ENCODE measurements around the gene CRABP2.

CRABP2 gene

GRCh38 chr1:156711011-156711817 is 5.8 kb upstream of the CRABP2 start:
- no peak for DNase-seq (ENCODE audit: low read depth, low spot score)
- no peak overlapping the region for H3K27ac ChIP-seq

GRCh38 chr1:156709757-156710489 is 4.5 kb upstream of the CRABP2 start:
- no peak overlapping the region for H3K27ac ChIP-seq
- DNase-seq (ENCODE audit: low read depth, low spot score): no peak

GRCh38 chr1:156709031-156709430 is 3.6 kb upstream of the CRABP2 start:
- DNase-seq (ENCODE audit: low read depth, low spot score): no peak
- no peak overlapping the region for H3K27ac ChIP-seq

GRCh38 chr1:156708218-156708661 is 2.9 kb upstream of the CRABP2 start:
- H3K27ac ChIP-seq: no peak overlapping the region
- DNase-seq (ENCODE audit: low read depth, low spot score): no peak

- no peak for DNase-seq (ENCODE audit: low read depth, low spot score)
- no peak overlapping the region for H3K27ac ChIP-seq
These were observed 2.2 kb upstream of the CRABP2 start for GRCh38 chr1:156707417-156708217.

GRCh38 chr1:156706657-156707416 is 1.5 kb upstream of the CRABP2 start:
- DNase-seq (ENCODE audit: low read depth, low spot score): no peak
- H3K27ac ChIP-seq: no peak overlapping the region

- DNase-seq (ENCODE audit: low read depth, low spot score): no peak
- H3K27ac ChIP-seq: no peak overlapping the region
These were observed 704 bp upstream of the CRABP2 start for GRCh38 chr1:156705918-156706656.

GRCh38 chr1:156704930-156705320 is 458 bp downstream of the CRABP2 start:
- DNase-seq (ENCODE audit: low read depth, low spot score): no peak
- no peak overlapping the region for H3K27ac ChIP-seq

- no peak overlapping the region for H3K27ac ChIP-seq
These were observed 1.1 kb downstream of the CRABP2 start for GRCh38 chr1:156704166-156704711.

GRCh38 chr1:156703741-156704140 is 1.6 kb downstream of the CRABP2 start:
- DNase-seq (ENCODE audit: low read depth, low spot score): no peak
- no peak overlapping the region for H3K27ac ChIP-seq

More at GRCh38 chr1:156704166-156704711, 1.1 kb downstream of the CRABP2 start:
- no peak for DNase-seq (ENCODE audit: low read depth, low spot score)

GRCh38 chr1:156703336-156703735 is 2.0 kb downstream of the CRABP2 start:
- H3K27ac ChIP-seq: no peak overlapping the region

GRCh38 chr1:156700736-156701531 is 4.4 kb downstream of the CRABP2 start:
- no peak for DNase-seq (ENCODE audit: low read depth, low spot score)
- no peak overlapping the region for H3K27ac ChIP-seq

More at GRCh38 chr1:156703336-156703735, 2.0 kb downstream of the CRABP2 start:
- DNase-seq (ENCODE audit: low read depth, low spot score): no peak

- no peak overlapping the region for H3K27ac ChIP-seq
- DNase-seq (ENCODE audit: low read depth, low spot score): no peak
These were observed 6.4 kb downstream of the CRABP2 start for GRCh38 chr1:156698995-156699394.

- no peak overlapping the region for H3K27ac ChIP-seq
- no peak for DNase-seq (ENCODE audit: low read depth, low spot score)
These were observed 7.9 kb downstream of the CRABP2 start for GRCh38 chr1:156697481-156697880.

- H3K27ac ChIP-seq: no peak overlapping the region
- no peak for DNase-seq (ENCODE audit: low read depth, low spot score)
These were observed 8.6 kb downstream of the CRABP2 start for GRCh38 chr1:156696755-156697154.

GRCh38 chr1:156694690-156694962 is 10.8 kb downstream of the CRABP2 start:
- DNase-seq (ENCODE audit: low read depth, low spot score): no peak
- H3K27ac ChIP-seq: peak overlapping the region; percentile 70

GRCh38 chr1:156693848-156694689 is 11.3 kb downstream of the CRABP2 start:
- DNase-seq (ENCODE audit: low read depth, low spot score): no peak
- peak overlapping the region; percentile 70 for H3K27ac ChIP-seq
